DMS153 treated with DMSO at 0.1 percent for 48 hours (cell line): ENCODE measurements around the gene SQSTM1.

ENCODE experiments used
- DNase-seq: peaks from one replicate; lab custom pipeline; 2025; ENCODE audit not compliant: unreplicated experiment; lab: John Stamatoyannopoulos, UW

SQSTM1 gene

DNA sequence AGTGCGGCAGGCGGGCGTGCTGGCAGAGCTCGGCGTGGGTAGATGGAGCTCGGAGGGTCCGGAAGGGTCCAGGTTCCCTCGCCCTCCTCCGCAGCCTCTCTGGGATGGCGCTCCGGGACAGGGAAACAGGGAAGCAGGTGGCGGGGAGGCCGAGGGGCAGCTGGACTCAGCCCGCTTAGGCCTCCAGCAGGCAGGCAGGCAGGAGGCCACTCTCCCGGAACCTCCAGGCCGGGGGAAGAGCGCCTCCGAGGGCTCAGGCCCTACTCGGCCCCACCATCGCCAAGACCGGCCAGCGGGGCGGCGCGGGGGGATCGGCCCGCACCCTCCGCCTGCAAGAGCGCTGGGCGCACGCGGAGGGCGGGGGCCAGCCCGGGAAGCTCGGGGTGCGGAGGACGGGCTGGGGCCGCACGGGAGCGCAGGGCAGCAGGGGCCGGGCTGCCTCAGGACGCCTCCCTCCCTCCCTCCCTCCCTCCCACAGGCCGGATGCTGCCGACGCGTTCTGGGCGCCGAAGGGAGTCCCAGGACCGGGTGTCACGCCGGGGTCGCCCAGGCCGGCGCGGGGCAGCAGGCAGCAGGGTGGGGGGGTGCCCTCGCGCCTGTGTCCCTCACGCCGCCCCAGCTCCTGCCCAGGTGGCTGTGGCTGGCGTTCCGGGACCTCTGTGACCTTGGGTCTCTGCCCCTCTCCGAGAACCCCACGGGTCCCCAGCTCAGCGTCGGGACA, 15.0 kb upstream of the SQSTM1 start:
- no peak for DNase-seq

DNA sequence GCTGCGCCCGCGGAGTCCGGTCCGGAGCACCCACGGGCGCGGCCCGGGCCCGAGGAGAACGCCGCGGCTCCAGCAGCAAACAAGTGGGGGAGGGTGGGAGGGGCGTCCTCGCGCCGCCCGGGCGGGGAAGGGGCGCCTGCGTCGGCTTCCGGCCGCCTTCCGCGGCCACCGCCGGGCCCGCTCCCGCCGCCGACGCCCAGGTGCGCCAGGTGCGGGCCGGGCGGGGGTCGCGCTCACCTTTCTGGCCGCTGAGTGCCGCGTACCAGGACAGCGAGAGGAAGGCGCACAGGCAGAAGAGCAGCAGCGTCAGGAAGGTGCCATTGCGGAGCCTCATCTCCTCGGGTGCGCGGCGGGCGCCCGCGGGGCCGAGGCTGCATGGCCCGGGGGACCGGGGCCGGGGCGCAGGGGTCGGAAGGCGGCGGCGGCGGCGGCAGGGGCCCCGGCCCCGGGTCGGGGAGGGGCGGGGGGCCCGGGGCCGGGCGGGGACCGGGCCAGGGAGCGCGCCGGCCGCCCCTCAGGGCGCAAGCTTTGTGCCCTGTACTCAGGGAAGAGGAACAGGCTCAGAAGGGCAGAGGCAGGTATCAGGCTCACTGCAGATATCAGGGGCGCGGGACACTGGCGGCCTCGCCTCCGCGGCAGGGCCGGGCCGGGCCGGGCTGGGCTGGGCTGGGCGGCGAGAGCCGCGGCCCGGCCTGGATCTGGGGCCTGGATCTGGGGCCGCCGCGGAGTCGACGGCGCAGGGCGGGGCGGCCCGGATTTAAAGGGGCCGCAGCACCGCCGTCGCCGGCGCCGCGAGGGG, 14.3 kb upstream of the SQSTM1 start, which contains the start of gene MGAT4B:
MGAT4B (minus strand) TSS at position 617 of the 799 bp plus-strand sequence; CDS start at position 334, 283 bp downstream.
- no peak for DNase-seq

DNA sequence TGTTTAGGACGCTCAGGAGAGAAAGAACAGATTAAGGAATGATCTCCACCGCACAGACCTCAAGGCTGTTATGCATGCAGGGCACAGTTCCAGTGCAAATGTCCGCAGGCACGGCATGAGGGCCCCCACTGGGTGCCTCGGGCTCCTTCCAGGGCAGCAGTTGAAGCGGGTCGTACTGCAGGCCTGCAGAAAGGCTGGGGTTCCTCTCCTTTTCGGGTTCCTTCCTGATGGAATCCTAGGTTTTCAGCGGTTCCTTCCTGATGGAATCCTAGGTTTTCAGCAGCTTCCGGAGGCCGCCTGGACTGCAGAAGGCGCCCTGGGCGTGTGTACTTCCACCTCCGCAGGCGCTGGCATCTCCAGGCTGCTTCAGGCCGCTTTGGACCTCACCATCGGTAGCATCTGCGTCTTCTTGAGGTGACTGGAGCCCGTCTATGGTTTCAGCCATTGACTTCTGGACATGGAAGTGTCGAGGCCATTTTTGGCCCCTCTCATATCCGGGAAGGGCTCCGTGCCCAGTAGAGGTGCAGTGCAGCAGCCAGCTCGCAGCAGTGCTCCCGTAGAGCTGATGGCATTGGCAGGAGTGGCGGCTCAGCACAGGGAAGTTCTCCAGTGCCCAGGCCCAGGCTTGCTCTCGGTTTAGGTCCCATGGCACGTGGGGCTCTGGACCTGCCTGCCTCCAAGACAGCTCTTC, 8.4 kb upstream of the SQSTM1 start:
- no peak for DNase-seq

DNA sequence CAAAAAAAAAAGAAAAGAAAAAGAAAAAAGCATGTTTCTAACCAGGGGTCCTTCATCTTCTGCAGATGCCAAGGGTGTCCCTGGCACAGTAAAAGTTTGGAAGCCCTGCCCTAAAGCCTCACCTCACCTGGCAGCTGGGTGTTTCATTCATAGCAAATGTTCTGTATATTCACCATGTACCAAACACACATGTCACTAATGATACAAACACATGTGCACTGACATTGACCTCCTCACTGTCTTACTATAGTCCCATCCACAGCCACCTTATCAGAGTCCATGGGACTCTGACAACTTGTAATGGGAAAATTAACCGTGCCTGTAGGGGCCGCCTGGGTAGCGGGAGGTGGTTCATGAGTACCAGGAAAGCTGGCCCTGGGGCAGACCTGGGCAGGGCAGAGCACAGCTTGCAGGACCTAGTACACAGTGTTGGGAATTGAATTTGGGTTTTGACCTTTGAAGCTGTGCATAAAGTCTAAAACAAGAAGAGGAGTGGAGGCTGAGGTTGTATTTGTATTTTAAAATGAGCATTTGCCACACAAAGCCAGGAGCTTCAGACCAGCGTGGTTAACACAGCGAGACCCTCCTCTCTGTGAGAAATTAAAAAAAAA, 7.6 kb upstream of the SQSTM1 start:
- DNase-seq = no peak

DNA sequence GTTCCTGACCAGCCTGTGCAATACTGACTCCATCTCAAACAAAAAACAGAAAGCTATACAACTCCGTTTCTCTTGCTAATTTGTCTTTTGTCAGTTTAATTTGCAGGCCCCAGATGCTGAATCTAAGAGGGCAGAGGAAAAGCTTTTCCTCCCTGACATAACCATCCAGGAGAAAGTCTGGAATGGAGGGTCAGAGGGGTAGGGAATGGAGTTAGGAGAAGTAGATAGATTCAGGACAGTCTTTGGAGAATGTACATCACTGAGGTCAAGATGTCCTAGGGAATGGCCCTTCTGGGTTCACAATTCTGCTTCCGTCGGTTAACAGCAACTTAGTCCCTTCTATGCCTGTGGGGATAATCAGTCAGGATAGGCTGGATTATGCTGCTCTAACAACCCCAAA, 6.6 kb upstream of the SQSTM1 start:
- DNase-seq = no peak

DNA sequence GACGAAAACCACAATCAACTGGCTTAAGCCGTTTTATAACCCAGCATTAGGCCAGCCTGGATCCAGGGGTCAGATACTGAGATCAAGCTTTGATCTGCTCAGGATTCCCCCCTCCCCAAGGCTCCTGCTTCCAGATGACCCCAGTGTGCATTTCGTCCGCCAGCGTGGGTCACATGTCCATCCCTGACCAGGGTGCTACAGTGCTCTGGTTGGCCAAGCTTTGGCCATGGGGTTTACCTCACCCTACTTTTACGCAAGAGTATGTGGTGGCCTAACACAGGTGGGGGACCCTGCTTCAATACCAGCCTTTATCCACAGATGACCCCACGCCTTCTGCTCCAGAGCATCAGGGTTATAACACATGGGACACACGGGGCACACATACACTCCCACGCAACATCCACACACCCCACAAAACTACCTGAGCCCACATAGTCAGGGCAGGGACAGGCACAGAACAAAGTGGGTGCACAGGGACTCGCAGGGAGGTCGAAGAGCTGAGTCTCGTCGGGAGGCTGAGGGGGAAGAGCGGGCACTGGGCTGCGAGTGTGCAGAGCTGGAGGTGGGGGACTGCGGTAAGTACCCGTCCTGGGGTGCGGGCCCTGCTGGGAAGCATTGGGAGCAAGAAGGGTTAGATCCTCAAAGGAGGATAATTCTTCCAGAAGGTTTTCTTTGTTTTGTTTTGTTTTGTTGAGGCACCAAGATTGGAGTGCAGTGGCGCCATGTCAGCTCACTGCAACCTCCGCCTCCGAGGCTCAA, 5.0 kb upstream of the SQSTM1 start:
- DNase-seq = no peak

DNA sequence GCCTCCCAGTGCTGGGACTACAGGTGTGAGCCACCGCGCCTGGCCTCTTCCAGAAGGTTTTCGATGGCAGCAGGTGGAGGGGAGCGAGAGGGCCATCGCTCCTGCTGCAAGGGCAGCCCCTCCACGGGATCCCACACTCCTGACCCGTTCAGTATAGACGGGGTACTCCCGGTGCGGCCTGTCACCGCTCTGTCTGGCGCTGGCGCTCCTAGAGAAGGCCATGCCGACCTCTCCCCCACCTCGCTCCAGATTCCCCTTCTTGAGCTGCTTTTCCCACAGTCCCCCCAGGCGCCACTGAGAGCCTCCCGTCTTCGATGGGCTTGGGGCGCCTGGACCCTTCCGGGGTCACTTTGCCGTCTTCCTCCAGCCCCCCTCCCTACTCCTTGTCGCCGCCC, 4.3 kb upstream of the SQSTM1 start:
- no peak for DNase-seq

DNA sequence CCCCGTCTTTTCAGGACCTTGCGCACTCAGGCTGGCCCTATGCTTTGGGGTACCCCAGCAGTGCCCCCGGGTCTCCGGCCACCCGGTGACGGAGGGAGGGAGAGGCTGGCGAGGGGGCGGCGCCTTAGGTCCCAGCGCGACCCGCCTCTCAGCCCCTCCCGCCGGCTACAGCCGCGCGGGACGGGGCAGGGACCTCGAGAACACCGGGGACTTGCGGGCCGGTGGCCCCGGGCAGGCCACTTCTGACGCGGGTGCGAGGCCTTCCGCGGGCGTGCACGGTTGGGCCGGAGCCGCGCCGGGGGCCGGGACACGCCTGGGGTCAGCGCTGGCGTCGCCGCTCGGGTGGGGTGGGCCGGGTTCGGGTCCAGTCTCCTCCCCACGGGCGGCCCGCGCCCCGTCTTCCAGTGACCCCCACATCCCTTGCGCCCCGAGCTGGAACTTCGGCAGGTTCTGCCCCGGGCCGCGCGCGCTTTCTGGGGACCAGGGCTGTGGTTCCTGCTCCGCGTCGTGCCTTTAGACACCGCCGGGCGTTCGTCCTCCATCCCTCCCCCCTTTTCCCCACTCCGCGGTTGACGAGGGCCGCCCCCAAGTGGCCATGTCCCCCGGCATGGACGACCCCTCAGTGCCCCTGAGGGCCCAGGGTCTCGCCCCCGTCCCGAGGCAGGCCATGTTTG, 3.8 kb upstream of the SQSTM1 start:
- no peak for DNase-seq

DNA sequence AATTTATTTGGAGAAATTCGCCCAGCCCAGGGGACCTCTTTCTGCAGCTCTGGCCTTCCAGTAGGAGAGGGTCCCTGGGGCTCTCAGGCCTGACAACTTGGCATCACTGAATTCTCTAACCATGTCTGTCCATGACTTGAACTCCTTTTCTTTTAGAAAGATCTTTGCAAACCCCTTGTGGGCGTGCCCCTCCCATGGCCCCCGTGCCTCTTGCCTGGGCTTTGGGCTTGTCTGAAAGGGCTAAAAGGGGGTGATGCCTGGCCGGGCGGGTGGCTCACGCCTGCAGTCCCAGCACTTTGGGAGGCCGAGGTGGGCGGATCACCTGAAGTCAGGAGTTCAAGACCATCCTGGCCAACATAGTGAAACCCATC, 3.2 kb upstream of the SQSTM1 start:
- no peak for DNase-seq

GRCh38 chr5:179817890-179818745, 2.6 kb upstream of the SQSTM1 start:
- no peak for DNase-seq

DNA sequence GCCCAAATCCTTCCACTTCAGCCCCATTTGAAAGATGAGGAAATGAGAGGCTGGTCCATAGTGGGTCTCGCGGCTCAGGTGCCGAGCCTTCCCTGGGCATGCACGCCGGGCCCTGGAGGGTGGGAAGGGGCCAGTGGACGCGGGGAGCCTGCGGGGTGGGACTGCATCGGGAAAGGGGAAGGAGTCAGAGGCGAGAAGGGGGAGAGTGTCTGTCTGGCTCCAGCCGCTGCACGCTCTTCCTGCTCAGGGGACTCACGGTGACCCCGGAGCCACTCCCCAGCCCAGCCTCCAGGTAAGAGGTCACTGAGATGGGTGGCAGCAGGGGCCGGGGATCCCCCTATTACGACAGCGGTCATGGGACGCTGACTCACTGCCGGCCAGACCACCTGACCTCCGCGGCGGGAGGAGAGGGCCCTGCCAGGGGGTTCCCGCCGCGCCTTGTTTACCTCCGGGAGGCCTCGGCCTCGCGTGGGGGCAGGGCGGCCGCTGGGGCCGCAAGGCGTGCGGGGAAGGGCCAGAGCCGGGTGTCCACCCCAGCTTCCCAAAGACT, 1.9 kb upstream of the SQSTM1 start:
- DNase-seq = peak; percentile 31

DNA sequence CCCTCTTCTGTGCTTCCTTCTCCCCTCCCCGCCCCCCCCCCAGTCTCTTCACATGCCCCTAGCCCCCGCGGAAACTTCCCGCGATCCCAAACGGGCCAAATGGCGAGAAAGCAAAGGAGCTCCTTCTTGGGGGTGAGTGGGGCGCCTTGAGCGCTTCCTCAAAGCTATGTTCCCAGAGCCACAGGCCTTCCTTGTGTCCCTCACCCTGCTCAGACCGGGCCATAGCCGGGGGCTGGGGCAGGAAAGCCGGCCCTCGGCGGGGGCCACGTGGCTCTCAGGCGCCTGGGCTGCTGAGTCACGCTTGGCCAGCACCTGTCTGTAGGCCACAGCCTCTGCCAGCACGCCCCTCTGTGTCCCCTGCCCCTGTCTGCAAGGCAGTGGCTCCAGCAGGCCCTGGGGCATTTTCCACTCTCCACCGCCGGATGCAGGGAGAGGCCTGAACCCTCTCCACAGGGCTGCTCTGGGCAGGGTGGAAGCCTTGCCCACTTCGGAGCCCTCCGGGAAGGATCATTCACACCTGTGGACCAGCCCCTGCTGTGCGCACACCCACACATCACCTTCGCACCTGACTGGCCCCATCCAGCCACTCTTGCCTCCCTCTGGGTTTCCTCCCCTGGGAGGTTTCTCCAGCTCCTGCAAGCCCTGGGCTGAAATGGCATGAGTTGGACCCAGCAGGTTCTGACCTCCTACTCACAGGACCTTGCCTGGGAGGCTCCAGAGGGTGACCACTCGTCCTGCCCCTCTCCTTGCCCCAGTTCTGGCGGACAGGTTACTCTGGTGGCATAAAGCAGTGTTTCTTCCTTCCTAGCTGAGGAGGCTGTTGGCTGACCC, 1.2 kb upstream of the SQSTM1 start:
- no peak for DNase-seq

DNA sequence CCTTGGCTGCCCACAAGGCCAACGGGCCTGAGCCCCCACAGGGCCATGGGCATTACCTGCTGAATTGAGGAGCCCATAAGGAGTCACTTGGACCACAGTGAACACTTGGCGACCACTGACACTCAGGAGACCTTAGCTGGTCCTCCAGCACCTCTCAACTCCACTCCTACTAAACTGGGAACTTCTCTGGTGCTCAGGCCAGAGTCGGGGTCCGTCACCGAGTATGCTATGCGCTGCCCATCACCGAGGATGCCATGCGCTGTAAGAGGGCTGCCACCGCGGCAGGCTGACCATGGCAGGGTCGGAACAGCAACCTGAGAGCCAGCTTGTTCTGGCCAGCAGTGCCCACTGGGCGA, 600 bp upstream of the SQSTM1 start:
- no peak for DNase-seq

- peak; percentile 25 for DNase-seq
Observed at GRCh38 chr5:179821298-179822058, 773 bp downstream of the SQSTM1 start.

DNA sequence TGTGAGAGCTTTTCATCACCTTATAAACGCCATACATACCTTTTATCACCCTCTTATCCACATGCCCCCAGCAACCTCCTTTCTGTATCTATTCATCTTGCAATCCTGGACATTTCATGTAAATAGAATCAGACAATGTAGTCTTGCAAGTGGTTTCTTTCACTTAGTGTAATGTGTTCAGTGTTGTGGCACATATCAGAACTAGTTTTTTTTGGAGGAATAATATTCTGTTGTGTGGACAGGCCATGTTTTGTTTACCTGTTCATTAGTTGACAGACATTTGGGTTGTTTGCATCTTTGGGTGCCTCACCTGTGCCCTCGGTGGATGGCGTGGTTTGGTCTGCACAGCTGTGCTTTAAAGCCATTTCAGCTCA, 1.3 kb downstream of the SQSTM1 start:
- no peak for DNase-seq

DNA sequence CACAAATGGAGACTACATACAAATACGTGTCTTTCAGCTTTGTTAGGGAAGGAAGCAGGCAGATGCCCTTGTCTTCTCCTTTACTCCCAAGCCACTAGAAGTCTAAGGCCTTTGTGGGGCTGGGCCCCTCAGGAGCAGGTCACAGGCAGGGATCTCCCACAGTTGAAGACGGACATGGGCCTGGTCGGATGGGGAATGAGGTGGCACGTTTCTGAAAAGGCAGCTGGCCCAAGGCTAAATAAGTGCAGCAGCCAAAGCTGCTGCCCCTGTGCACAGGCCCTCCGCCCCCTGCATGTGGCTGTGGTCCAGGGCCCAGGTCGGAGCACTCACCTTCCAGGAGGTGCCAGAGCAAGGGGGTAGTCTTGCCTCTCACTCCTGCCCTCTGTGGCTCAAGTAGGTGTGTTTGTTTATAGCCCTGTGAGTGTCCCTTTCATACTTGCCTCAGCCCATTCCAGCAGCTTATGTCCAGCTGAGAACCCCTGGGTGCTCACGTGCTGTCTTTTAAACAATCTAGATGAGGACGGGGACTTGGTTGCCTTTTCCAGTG, 1.8 kb downstream of the SQSTM1 start:
- DNase-seq = no peak
